ENCODE data around the gene BRPF3. TPM values are rescaled to one million over a fixed set of nuclear protein-coding genes. Genes with fewer than 3 reads are reported as not detected.

Gene BRPF3
- total RNA-seq, 1 experiment from 2014 or later: 41.4 TPM

- peaks cover 47% of the 10 kb centered on the region for H3K36me3 Mint-ChIP-seq (ENCODE audit: insufficient read depth, unreplicated experiment)
- Histone ChIP-seq H3K36me3 (ENCODE audit: control insufficient read depth, insufficient read depth, low read length) (peaks cover 12% of the 10 kb centered on the region), H3K4me3 (ENCODE audit: low read depth, low read length) (no peak overlapping the region), H3K9me3 (no peaks in the 10 kb centered on the region), H3K4me1 (peaks cover 28% of the 10 kb centered on the region), H3K27me3 (replicated peaks; ENCODE audit: control insufficient read depth, insufficient read depth, low read length) (no peaks in the 10 kb centered on the region)
- no peak overlapping the region for H3K4me3 Mint-ChIP-seq (ENCODE audit: unreplicated experiment)
- TF ChIP-seq CTCF (IDR thresholded peaks at IDR 0.05; ENCODE audit: insufficient read depth in 1 of 2, low read depth in 1 of 2, low read length in 1 of 2, severe bottlenecking in 1 of 2, unreplicated experiment in 1 of 2): no peak
- no peaks in the 10 kb centered on the region for H3K9me3 Mint-ChIP-seq (ENCODE audit: unreplicated experiment)
- no peak overlapping the region for H3K27ac Mint-ChIP-seq (ENCODE audit: unreplicated experiment)
- DNase-seq: peak in 1 of 2 experiments; percentile 22
- intact Hi-C loops (cut with micrococcal nuclease; ENCODE audit: unreplicated experiment): no loop called here
- no TSS peak for BruUV-seq (replicated peaks)
- peaks cover 5% of the 10 kb centered on the region for H3K4me1 Mint-ChIP-seq (ENCODE audit: low read depth, unreplicated experiment)
- POLR2A ChIA-PET: no interaction called here
- no peaks in the 10 kb centered on the region for H3K27me3 Mint-ChIP-seq (ENCODE audit: insufficient read depth, unreplicated experiment)
- CTCF ChIA-PET: interaction anchor here (0.6 kb wide), 1 partner anchor 9 kb away, joined by 3 read pairs; no protein-coding TSS in a partner anchor
These were observed 31.1 kb downstream of the BRPF3 start for GRCh38 chr6:36227379-36228228.

GRCh38 chr6:36229223-36229622, 32.7 kb downstream of the BRPF3 start:
- Mint-ChIP-seq H3K27me3 (ENCODE audit: insufficient read depth, unreplicated experiment) (no peaks in the 10 kb centered on the region), H3K27ac (ENCODE audit: unreplicated experiment) (no peak overlapping the region), H3K36me3 (ENCODE audit: insufficient read depth, unreplicated experiment) (peaks cover 35% of the 10 kb centered on the region), H3K9me3 (ENCODE audit: unreplicated experiment) (no peaks in the 10 kb centered on the region), H3K4me3 (ENCODE audit: unreplicated experiment) (no peak overlapping the region), H3K4me1 (ENCODE audit: low read depth, unreplicated experiment) (peaks cover 4% of the 10 kb centered on the region)
- intact Hi-C loops (cut with micrococcal nuclease; ENCODE audit: unreplicated experiment): no loop called here
- no peak for TF ChIP-seq CTCF (IDR thresholded peaks at IDR 0.05; ENCODE audit: insufficient read depth in 1 of 2, low read depth in 1 of 2, low read length in 1 of 2, severe bottlenecking in 1 of 2, unreplicated experiment in 1 of 2)
- Histone ChIP-seq H3K9me3 (no peaks in the 10 kb centered on the region), H3K4me1 (peaks cover 28% of the 10 kb centered on the region), H3K27me3 (replicated peaks; ENCODE audit: control insufficient read depth, insufficient read depth, low read length) (no peaks in the 10 kb centered on the region), H3K36me3 (ENCODE audit: control insufficient read depth, insufficient read depth, low read length) (peaks cover 12% of the 10 kb centered on the region), H3K4me3 (ENCODE audit: low read depth, low read length) (no peak overlapping the region)
- ChIA-PET POLR2A (no interaction called here), CTCF (no interaction called here)
- BruUV-seq (replicated peaks): no TSS peak
- no peak for DNase-seq

DNA sequence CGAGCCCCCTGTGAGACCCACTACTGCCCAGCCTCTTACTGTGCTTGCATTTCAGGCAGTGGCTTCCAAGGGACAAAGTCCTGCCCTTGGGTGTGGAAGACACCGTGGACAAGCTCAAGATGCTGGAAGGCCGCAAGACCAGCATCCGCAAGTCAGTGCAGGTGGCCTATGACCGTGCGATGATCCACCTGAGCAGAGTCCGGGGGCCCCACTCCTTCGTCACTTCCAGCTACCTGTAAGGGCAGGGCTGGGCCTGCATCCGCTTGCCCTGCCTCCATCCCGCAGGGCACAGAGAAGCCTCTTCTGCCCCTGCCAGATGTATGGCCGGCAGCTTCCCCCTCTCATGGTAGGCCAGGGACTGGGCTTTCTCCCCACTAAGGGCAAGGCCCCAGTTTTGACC, 33.8 kb downstream of the BRPF3 start:
- H3K27me3 Mint-ChIP-seq (ENCODE audit: insufficient read depth, unreplicated experiment): no peaks in the 10 kb centered on the region
- POLR2A ChIA-PET: no interaction called here
- BruUV-seq (replicated peaks): no TSS peak
- intact Hi-C loops (cut with micrococcal nuclease; ENCODE audit: unreplicated experiment): no loop called here
- no peak overlapping the region for H3K4me3 Mint-ChIP-seq (ENCODE audit: unreplicated experiment)
- Histone ChIP-seq H3K9me3 (no peaks in the 10 kb centered on the region), H3K27me3 (replicated peaks; ENCODE audit: control insufficient read depth, insufficient read depth, low read length) (no peaks in the 10 kb centered on the region), H3K4me1 (peaks cover 28% of the 10 kb centered on the region), H3K36me3 (ENCODE audit: control insufficient read depth, insufficient read depth, low read length) (peaks cover 10% of the 10 kb centered on the region), H3K4me3 (ENCODE audit: low read depth, low read length) (no peak overlapping the region)
- H3K9me3 Mint-ChIP-seq (ENCODE audit: unreplicated experiment): no peaks in the 10 kb centered on the region
- TF ChIP-seq CTCF (IDR thresholded peaks at IDR 0.05; ENCODE audit: insufficient read depth in 1 of 2, low read depth in 1 of 2, low read length in 1 of 2, severe bottlenecking in 1 of 2, unreplicated experiment in 1 of 2): no peak
- H3K36me3 Mint-ChIP-seq (ENCODE audit: insufficient read depth, unreplicated experiment): peaks cover 37% of the 10 kb centered on the region
- no peaks in the 10 kb centered on the region for H3K4me1 Mint-ChIP-seq (ENCODE audit: low read depth, unreplicated experiment)
- DNase-seq: no peak
- H3K27ac Mint-ChIP-seq (ENCODE audit: unreplicated experiment): no peak overlapping the region
- CTCF ChIA-PET: no interaction called here
